ENCODE measurements around the gene CDH18.

Gene CDH18

GRCh38 chr5:19555436-19555835 lies 432.6 kb downstream of the CDH18 start:
- H3K9me3 ChIP-seq: no peaks in the 10 kb centered on the region
- peak; percentile 57 for DNase-seq
- H3K27me3 ChIP-seq: no peaks in the 10 kb centered on the region
- TF ChIP-seq, protein P1, sequence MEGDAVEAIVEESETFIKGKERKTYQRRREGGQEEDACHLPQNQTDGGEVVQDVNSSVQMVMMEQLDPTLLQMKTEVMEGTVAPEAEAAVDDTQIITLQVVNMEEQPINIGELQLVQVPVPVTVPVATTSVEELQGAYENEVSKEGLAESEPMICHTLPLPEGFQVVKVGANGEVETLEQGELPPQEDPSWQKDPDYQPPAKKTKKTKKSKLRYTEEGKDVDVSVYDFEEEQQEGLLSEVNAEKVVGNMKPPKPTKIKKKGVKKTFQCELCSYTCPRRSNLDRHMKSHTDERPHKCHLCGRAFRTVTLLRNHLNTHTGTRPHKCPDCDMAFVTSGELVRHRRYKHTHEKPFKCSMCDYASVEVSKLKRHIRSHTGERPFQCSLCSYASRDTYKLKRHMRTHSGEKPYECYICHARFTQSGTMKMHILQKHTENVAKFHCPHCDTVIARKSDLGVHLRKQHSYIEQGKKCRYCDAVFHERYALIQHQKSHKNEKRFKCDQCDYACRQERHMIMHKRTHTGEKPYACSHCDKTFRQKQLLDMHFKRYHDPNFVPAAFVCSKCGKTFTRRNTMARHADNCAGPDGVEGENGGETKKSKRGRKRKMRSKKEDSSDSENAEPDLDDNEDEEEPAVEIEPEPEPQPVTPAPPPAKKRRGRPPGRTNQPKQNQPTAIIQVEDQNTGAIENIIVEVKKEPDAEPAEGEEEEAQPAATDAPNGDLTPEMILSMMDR (IDR thresholded peaks at IDR 0.05; ENCODE audit: low read depth, low read length): peak; percentile 46
- peaks cover 8% of the 10 kb centered on the region; the same call in 1 of the 2 replicates for H3K4me1 ChIP-seq
- H3K36me3 ChIP-seq: no peaks in the 10 kb centered on the region
- H3K4me3 ChIP-seq (ENCODE audit: low read depth, low read length): no peak overlapping the region

- Histone ChIP-seq H3K4me3 (ENCODE audit: low read depth, low read length) (no peak overlapping the region), H3K27me3 (no peaks in the 10 kb centered on the region), H3K36me3 (no peaks in the 10 kb centered on the region), H3K4me1 (peaks cover 8% of the 10 kb centered on the region; the same call in 1 of the 2 replicates), H3K9me3 (no peaks in the 10 kb centered on the region)
- TF ChIP-seq, protein P1 (IDR thresholded peaks at IDR 0.05; ENCODE audit: low read depth, low read length): peak; percentile 33
- no peak for DNase-seq
These were observed 433.5 kb downstream of the CDH18 start for GRCh38 chr5:19554524-19554923.

GRCh38 chr5:19547640-19548039 lies 440.4 kb downstream of the CDH18 start:
- TF ChIP-seq, protein P1 (IDR thresholded peaks at IDR 0.05; ENCODE audit: low read depth, low read length): no peak
- no peak overlapping the region for H3K4me3 ChIP-seq (ENCODE audit: low read depth, low read length)

GRCh38 chr5:19546521-19546920 lies 441.5 kb downstream of the CDH18 start:
- no peak for DNase-seq
- TF ChIP-seq, protein P1 (IDR thresholded peaks at IDR 0.05; ENCODE audit: low read depth, low read length): no peak

More at GRCh38 chr5:19547640-19548039, 440.4 kb downstream of the CDH18 start:
- Histone ChIP-seq H3K36me3 (no peaks in the 10 kb centered on the region), H3K27me3 (no peaks in the 10 kb centered on the region), H3K9me3 (no peaks in the 10 kb centered on the region), H3K4me1 (no peaks in the 10 kb centered on the region)
- no peak for DNase-seq

DNA sequence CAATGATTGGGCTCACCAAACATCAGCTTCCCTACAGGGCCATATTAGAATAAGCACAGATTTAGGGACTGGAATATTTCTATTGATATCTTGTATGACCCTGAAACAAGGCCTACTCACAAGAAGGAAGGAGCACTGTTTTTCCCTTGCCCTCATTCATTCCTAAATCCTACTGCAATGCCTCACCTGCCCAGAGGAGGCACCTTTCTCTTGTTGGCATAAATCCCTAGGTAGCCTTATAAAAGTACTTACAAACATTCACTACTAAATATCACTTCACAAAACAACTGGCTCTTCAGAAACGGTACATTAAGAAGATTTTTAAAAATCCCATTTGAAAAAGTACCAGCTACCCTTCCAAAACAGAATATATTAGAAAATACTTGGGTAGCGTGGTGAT lies 449.4 kb downstream of the CDH18 start:
- Histone ChIP-seq H3K27me3 (no peaks in the 10 kb centered on the region), H3K9me3 (no peaks in the 10 kb centered on the region), H3K4me1 (no peaks in the 10 kb centered on the region), H3K36me3 (no peaks in the 10 kb centered on the region), H3K4me3 (ENCODE audit: low read depth, low read length) (no peak overlapping the region)
- TF ChIP-seq, protein P1 (IDR thresholded peaks at IDR 0.05; ENCODE audit: low read depth, low read length): no peak
- DNase-seq: no peak

More at GRCh38 chr5:19546521-19546920, 441.5 kb downstream of the CDH18 start:
- H3K36me3 ChIP-seq: no peaks in the 10 kb centered on the region
- H3K4me3 ChIP-seq (ENCODE audit: low read depth, low read length): no peak overlapping the region
- H3K9me3 ChIP-seq: no peaks in the 10 kb centered on the region
- no peaks in the 10 kb centered on the region for H3K4me1 ChIP-seq
- H3K27me3 ChIP-seq: no peaks in the 10 kb centered on the region

DNA sequence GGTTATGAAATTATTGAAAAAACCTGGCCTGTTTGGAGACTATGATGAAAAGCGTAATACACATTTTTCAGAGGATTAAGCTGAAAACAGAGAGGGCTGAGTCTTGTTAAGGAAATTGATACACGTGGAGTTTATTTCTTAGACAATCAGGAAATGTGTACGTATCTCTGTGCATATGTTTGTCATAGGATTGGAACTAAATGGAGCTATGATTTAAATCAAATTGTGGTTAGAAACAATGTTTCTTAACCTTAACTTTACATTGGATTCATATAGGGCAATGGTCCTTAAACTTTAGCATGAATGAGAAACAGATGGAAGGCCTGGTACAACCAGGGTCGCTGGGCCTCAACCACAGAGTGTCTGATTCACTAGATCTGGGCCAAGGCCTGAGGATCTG lies 451.6 kb downstream of the CDH18 start:
- TF ChIP-seq, protein P1 (IDR thresholded peaks at IDR 0.05; ENCODE audit: low read depth, low read length): no peak
- no peak for DNase-seq
- no peaks in the 10 kb centered on the region for H3K27me3 ChIP-seq

More for the DNA sequence above, 451.6 kb downstream of the CDH18 start:
- Histone ChIP-seq H3K4me3 (ENCODE audit: low read depth, low read length) (no peak overlapping the region), H3K9me3 (no peaks in the 10 kb centered on the region), H3K4me1 (no peaks in the 10 kb centered on the region), H3K36me3 (no peaks in the 10 kb centered on the region)
